Measurements from ENCODE around the gene ZNF526.

ZNF526 gene, protein sequence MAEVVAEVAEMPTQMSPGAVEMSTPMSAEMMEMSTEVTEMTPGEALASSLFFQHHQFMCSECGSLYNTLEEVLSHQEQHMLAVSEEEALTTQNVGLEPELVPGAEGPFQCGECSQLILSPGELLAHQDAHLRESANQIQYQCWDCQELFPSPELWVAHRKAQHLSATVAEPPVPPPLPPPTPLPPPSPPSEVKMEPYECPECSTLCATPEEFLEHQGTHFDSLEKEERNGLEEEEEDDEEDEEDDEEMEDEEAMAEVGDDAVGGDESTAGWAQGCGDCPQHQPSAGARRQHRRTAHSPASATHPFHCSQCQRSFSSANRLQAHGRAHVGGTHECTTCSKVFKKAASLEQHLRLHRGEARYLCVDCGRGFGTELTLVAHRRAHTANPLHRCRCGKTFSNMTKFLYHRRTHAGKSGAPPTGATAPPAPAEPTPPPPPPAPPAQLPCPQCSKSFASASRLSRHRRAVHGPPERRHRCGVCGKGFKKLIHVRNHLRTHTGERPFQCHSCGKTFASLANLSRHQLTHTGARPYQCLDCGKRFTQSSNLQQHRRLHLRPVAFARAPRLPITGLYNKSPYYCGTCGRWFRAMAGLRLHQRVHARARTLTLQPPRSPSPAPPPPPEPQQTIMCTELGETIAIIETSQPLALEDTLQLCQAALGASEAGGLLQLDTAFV

DNA sequence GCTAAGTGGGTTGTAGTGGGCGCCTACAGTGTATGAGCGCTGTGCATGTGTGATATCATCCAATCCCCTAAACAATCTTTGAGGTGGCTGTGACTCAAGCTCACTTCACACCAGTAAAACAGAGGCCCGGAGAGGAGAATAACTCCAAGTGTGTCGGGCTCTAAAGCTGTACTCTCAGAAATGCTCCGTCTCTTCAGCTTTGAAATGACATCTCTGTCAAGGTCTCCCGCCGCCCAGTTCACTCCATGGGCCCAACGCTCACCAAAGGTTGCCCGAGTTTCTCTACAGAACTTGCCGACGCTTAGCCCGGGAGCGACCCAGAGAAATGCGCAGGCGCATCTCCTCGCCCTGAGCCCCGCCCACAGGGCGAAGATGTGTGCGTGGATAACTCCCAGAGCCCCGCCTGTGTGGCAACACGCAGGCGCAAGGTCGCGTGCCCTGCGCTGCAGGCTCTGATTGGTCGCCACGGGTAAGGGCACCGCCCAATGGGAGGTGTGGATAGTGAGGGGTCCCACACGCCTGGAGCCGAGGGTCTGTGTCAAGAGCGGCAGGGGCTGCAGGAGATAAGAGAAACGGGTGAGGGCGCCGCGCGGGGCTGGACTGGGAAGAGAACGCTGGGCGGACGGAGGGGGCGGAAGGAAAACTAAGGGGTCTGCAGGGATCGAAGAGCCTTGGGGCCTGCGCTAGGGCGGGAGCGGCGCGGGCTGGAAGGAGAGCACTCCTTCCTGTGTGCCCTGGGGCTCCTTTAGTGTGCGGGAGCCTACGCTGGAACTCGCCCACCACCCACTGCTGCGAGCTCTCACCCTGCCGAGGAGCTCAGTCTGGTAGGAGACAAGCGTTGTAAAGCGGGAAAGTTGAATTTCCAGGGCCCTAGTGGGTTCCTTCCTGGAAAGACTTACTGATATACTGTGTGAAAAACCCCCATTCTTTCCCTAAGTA is at the start of gene ZNF526:
Gene ZNF526, plus strand, starts transcription at position 501 of the 939 bp plus-strand sequence. CDS start 4,092 bp downstream, outside the sequence.
- peak; percentile 98 for DNase-seq

DNA sequence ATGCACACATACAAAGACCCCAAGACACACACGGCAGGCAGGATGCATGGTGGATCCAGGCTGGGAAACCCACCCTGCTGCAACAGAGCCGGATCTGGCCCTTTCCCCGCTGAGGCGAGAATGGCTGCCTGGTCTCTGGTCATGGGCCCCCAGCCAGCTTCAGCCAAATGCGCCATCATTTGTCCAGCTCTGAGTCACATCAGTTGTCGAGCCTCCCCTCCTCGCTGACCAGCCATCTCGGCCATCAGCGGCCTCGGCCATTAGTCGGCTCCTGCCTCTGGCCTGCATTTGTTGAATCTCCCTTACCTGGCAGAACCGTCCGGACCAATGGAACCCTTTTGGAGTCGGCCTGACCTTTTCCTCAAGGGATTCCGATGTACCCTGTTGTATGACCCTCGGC is 49.4 kb upstream of the ZNF526 start:
- no peak for DNase-seq

DNA sequence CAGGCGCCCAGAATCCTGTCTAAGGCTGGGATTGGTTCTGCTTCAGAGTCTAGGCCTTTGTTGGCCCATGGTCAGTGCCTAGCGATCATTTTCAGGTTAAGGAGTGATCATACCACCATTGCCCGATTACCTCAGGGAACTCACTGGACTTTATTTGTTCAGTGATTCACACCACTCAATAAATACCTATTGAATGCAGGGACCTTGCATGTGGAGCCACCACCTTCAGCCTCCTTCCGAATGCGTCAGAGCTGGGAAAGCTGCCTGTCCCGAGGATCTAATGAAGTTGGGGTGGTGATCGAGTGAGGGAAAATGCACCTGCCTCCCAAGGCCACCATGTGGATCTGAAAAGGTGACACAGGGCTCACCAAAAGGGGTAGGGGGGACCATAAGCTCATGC is 47.9 kb upstream of the ZNF526 start:
- no peak for DNase-seq

DNA sequence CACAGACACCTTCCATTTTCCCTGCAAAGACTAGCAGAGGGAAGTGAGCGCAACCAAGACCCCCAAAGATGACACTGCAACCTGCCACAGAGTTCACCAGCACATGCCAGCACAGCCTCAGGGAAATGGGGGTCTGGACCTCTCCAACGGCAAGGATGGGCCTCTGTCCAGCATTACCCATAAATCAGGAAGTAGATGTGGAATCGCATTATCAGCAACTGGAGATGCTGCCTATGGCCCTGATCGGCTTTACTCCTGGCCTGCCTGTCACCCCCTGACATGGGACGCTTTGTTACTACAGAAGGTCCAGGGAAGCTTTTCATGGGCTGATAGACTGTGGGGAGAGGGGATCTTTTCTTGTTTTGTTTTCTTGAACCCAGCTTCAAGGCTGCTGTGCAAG is 46.4 kb upstream of the ZNF526 start:
- no peak for DNase-seq

DNA sequence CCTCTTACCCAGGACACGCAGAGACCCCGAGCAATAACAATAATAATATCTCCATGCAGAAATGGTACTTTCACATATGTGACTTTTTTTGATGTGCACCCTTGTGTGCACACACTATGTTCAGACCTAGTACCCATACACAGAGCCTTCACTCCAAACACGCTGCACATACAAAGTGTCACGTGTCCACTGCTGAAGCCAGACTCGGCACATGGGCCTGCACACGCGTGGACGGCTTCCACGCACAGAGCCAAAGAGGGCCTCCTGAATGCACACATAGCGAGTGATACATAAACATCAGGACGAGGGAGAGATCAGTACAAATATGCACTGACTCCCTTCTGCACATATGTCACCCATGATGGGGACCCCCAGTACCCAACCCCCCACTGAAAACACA is 45.9 kb upstream of the ZNF526 start:
- DNase-seq = no peak

DNA sequence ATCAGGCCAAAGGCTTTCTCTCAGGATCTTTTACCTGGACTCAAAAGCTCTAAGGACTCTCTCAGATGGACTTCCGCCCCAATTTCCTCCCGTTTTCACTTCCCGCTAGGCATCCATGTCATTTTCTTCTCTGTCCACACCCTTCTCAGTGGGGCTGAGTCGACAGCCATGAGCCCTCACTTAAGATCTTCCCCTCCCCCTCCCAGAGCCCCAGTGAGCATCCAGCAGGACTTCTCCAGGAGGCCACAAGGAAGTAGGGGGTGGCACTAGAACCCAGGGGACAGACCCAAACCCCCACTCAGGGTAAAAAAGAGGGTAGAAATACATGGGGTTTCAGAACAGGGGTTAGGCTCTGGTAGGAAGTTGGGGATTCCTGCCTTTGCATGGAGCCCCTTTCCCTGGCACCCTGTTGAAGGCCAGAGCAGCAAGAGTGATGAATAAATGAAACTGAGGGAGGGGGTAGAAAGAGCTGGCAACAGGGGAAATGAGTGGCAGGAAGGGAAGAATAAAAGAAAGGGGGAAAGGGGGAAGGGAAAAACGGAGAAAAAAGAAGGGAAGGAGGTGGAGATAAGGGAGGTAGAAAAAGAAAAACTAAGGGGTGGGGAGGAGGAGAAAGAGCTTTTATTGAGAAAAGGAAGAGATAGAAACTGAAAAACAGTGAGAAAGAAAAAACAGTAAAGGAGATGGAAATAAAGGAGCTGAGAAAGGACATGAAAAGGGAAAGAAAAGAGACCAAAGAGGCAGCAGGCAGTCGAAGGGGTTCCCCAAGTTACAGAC is 45.0 kb upstream of the ZNF526 start:
- no peak for DNase-seq

DNA sequence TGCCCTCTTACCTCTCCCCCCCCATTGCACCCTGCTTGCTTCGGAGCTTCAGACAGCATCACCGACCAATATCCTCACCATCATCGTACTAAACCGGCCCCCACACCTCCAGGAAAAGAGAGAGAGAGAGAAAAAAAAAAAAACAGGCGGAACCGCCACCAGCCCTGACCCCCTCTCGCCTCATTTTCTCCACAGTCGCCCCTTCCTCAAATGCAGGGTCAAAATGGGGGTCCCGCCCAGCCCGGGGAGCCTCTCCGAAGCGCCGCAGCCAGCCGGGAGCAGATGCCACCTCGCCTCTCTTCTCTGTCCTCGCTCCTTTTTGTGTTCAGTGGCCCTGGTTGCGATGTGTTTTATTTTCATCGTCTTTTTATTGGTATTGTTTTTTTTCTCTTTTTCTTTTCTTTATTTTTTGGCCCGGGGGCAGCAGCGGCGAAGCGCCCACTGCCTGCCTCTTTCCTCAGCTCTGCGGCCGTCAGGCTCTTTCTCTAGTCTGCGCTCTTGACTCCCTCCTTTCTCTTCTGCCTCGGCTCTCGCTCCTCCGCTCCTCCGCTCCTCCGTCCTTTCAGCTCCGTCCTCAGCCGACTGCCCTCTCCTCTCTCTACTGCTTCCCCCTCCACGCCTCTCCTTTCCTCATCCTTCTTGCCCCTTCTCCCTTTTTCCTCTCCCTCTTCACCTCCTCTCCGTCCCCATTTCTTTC is 44.0 kb upstream of the ZNF526 start:
- peak in 1 of 2 donors; percentile 19 for DNase-seq

DNA sequence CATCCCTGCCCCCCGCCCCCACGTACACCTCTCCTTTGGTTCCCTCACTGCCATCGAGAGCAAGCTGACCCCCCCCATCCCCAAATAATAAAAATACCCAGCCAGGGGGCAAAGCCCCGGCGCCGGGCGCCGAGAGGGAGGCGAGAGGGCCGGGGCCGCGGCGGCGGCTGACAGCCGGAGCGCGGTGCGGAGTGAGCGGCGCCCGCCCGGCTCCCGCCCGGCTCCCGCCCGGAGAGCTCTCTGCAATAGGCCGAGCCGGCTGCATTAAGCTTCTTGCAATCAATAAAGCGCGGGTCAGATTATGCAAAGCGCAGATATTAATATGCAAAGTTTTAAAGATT is 43.5 kb upstream of the ZNF526 start:
- DNase-seq = no peak

DNA sequence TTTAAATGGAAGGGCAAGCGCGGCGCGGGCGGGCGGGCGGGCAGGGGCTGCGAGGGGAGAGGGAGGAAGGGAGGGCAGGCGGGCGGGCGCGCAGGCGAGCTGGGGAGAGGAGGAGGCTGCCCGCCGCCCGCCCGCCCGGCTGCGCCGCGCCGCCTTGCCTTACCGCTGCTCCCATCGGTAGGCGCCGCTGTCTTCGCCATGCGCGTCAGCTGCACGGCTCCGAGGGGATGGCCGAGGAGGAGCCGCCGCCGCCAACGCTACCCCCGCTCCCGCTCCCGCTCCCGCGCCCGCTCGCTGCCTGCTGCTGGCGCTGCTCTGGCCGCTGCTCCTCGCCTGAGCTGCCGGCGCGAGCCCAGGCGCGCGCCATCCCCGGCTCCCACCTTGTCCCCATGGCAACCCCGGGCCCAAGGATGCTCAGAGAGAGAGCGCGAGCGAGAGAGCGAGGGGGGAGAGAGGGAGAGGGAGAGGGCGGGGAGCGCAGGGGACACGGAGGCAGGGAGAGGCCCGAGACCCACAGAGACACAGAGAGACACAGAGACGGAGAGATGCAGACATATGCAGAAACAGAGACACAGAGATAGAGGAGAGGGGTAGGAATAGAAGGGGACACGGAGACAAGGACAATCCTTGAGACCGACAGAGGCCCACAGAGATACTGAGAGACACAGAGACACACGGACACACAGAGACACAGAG is 43.0 kb upstream of the ZNF526 start:
- DNase-seq = peak; percentile 72 to 82

DNA sequence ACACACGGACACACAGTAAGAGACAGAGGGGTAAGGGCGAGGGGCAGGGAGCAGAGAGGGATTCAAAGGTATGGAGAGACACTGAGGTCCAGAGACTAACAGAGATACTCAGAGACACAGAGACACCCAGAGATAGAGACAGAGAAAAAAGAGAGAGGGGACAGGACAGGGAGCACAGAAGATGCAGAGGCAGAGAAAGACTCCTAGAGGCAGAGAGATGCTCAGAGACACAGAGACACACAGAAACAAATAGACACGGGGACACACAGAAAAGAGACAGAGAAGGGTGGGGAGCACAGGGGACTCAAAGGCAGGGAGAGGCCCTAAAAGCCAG is 42.5 kb upstream of the ZNF526 start:
- DNase-seq = no peak

DNA sequence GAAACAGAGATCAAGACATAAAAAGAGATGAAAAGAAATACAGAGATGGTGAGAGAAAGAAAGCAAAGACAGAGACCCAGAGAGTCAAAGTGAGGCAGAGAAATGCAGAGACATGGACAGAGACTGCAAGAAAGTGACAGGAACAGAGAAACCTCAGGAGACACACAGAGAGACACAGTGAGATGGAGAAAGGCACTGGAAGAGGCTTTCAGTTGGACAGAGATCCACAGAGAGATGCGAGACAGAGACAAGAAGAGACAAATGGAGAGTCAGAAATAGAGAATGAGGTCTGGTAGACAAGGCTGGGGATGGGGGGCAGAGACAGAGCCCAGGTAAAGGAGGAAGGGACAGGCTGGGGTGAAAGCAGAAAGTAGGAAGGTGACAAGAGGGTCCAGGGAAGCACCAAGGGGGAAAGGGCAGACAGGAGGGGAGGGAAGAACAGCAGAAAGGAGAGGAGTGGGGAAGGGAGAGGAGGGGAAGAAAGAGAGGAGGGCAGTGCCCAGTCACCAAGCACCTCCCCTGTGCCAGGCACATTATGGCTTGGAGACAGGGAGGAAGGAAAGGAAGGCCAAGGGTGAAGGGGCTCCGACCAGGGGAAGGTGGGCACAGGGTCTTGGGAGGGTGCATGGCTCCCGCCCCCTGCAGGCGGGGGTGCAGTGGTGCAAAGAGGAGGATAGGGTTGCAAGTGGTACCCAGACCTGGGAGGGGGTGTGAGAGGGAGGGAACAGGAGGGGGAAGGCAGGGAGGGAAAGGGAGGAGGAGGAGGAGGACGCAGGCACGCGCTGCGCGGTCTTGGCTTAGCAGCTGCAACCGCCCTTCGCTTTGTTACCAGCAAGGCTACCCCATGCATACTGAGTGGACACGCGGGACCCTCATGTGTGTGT is 41.1 kb upstream of the ZNF526 start:
- peak in 1 of 2 donors; percentile 34 for DNase-seq

DNA sequence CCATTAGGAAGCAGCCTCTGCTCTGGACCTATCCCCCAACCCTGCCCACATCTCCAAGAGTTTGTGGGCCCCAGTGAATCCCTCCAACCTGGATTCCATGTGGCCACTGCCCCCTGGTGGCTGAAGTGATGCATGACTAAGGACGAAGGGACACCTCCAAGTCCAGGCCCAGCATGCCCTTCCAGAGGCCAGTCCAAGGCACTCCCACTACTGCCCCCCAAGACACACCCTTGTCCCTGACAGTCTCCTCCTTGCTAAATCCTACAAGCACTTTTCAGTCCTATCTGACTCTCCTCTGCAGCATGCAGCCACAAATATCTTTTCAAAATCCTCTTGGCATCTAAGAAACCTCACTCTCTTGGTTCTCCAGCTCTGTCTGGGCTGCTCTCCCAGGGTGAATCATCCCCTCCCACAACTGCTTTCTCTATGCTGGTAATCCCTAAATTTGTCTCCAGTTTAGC is 35.7 kb upstream of the ZNF526 start:
- peak; percentile 62 to 75 for DNase-seq

DNA sequence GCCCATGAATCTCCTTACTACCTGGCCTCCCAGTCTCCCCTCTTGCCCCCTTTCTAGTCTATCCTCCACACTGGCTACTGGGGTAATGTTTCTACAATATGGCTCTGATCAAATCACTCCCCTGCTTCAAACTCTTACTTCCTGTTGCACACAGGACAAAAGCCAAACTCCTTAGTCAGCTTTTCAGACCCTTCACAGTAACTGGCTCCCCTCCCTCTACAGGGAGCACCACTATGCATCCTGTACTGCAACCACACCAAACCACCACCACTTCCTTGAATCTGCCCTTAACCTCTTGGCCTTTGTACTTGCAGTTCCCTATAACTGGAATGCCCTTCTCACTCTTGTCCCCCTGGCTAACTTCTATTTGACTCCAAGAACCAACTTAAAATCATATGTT is 34.8 kb upstream of the ZNF526 start:
- DNase-seq = peak; percentile 31 to 66

DNA sequence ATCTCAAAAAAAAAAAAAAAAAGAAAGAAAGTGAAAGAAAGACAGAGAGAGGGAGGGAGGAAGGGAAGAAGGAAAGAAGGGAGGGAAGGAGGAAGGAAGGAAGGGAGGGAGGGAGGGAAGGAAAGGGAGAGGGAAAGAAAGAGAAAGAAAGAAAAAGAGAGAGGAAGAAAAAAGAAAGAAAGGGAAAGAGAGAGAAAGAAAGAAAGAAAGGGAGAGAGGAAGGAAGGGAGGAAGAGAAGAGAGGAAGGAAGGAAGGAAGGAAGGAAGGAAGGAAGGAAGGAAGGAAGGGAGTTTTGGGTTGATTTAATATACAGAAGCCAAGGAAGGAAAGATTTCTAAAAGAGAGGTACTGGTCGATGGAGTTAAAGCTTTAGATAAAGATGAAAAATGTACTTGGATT is 31.4 kb upstream of the ZNF526 start:
- DNase-seq = no peak

DNA sequence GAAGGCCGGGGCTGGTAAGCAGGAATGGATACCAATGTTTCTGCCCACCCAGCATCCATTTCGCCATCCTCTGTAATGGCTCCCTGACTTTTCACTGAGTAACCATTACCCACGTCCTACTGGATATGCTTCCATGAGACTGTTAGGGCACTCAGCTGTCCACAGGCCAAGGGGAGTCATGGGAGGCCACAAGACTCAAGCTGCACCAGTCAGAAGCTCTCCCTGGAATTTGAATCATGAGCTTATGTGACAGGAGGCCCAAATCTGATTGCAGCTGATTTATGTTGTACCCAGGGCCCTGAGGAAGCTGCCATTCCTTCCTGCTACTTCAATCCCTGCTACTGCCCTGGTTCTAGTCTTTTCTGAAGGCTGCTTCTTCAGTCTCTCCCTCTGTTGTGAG is 31.0 kb upstream of the ZNF526 start:
- DNase-seq = no peak

DNA sequence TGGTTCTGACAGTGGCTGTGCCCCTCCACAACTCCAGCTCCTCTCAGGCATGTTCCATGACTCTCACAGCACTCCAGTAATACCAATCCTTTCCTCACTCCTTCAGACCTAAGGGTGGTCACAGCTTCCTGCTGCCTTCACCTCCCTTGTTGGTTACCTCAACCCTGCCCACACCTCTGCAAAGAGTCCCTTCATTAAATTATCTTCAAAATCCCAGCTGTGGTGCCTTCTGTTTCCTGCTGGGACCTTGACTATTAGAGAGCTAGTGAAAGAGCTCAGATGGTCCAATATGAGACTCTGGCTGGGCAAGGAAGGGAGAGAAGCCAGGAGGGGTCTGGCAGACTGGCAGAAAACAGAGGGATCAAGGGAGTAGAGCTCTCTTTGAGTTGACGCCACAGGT is 28.8 kb upstream of the ZNF526 start:
- DNase-seq = no peak

DNA sequence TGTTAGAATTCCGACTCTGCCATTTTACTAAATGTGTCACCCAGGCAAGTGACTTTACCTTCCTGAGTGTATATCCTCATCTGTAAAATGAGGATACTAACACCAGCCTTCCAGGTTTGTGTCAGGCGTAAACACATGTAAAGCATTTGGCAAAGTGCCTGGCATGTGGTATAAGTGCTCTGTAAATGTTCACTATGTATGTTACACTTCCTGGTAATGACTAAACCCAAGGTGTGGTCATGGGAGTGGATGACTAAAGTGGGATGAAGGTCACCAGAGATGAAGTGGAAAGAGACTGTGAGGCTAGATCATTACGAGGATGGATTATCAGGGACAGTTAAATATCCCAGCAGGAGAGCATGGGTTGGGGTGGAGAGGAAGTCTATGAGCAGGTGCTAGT is 28.3 kb upstream of the ZNF526 start:
- peak in 1 of 2 donors; percentile 8 for DNase-seq

DNA sequence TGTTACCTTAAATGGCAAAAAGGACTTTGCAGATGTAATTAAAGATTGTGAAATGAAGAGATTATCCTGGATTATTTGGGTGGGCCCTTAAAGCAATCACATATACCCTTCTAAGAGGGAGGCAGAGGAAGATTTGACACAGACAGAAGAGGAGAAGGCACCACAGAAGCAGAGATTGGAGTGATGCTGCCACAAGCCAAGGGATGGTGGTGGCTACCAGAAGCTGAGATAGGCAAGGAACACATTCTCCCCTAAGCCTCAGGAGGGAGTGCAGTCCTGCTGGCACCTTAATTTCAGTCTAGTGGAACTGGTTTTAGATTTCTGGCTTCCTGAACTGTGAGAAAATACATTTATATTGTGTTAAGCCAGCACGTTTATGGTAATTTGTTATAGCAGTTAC is 26.8 kb upstream of the ZNF526 start:
- no peak for DNase-seq

DNA sequence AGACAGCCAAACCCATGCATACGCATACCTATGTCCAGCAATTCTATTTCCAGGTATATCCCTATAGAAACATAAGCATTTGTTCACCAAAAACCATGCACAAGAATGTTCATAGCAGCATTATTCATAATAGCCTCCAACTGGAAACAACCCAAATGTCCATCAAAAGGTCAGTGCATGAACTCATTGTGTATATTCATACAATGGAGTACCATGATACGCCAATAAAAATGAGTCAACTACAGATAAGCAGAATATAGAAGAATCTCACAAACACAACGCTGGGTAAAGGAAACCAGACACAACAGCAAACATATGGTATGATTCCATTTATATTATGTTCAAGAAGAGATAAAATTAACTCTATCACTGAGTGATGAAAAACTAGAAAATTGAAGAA is 26.4 kb upstream of the ZNF526 start:
- DNase-seq = no peak

Data from CD4-positive, alpha-beta T cell treated with Interferon alpha-2 for 1 hour (primary cell).